Measurements from ENCODE around the gene AGRN. TPM values are rescaled to one million over a fixed set of nuclear protein-coding genes. Genes with fewer than 3 reads are reported as not detected.

The AGRN gene
- total and polyA plus RNA-seq, 5 donors from 2014 or later: 0.06 to 4.2 (median 0.29) TPM; not detected in 1

- Histone ChIP-seq H3K36me3 (ENCODE audit: control insufficient read depth, insufficient read depth, low read length) (no peaks in the 10 kb centered on the region), H3K4me3 (ENCODE audit: low read depth, low read length) (no peak overlapping the region), H3K27ac (ENCODE audit: insufficient read depth, low read length, poor library complexity, severe bottlenecking) (no peak overlapping the region), H3K4me1 (ENCODE audit: control insufficient read depth, insufficient read depth, low read length, poor library complexity, severe bottlenecking) (no peaks in the 10 kb centered on the region), H3K27me3 (ENCODE audit: control insufficient read depth, insufficient read depth, low read length) (no peaks in the 10 kb centered on the region), H3K9me3 (ENCODE audit: control insufficient read depth in 2 of 2, low read length in 2 of 2) (no peaks in the 10 kb centered on the region)
- Mint-ChIP-seq H3K27ac (no peak overlapping the region), H3K9me3 (peaks cover 0 to 1% (median 0%) of the 10 kb centered on the region in 7 donors), H3K36me3 (no peaks in the 10 kb centered on the region), H3K4me3 (no peak overlapping the region), H3K4me1 (peaks cover 0 to 3% (median 0%) of the 10 kb centered on the region in 4 donors), H3K27me3 (no peaks in the 10 kb centered on the region)
- DNase-seq: no peak
- ATAC-seq (ENCODE audit: low read depth in 2 of 2): no peak
Observed at GRCh38 chr1:1046767-1047166, 26.8 kb downstream of the AGRN start.

GRCh38 chr1:1047407-1047806 is 27.5 kb downstream of the AGRN start:
- H3K27ac Mint-ChIP-seq: no peak overlapping the region
- H3K27ac ChIP-seq (ENCODE audit: insufficient read depth, low read length, poor library complexity, severe bottlenecking): no peak overlapping the region
- H3K4me3 ChIP-seq (ENCODE audit: low read depth, low read length): no peak overlapping the region
- no peaks in the 10 kb centered on the region for H3K27me3 ChIP-seq (ENCODE audit: control insufficient read depth, insufficient read depth, low read length)
- H3K36me3 ChIP-seq (ENCODE audit: control insufficient read depth, insufficient read depth, low read length): no peaks in the 10 kb centered on the region
- no peaks in the 10 kb centered on the region for H3K4me1 ChIP-seq (ENCODE audit: control insufficient read depth, insufficient read depth, low read length, poor library complexity, severe bottlenecking)
- H3K9me3 ChIP-seq (ENCODE audit: control insufficient read depth in 2 of 2, low read length in 2 of 2): no peaks in the 10 kb centered on the region
- ATAC-seq (ENCODE audit: low read depth in 2 of 2): no peak
- no peak overlapping the region for H3K4me3 Mint-ChIP-seq
- H3K27me3 Mint-ChIP-seq: no peaks in the 10 kb centered on the region
- H3K4me1 Mint-ChIP-seq: peaks cover 0 to 3% (median 1%) of the 10 kb centered on the region in 4 donors
- no peak for DNase-seq
- H3K9me3 Mint-ChIP-seq: peaks cover 0 to 1% (median 0%) of the 10 kb centered on the region in 7 donors
- no peaks in the 10 kb centered on the region for H3K36me3 Mint-ChIP-seq

GRCh38 chr1:1047963-1048362 is 28.0 kb downstream of the AGRN start:
- no peak overlapping the region for H3K4me3 ChIP-seq (ENCODE audit: low read depth, low read length)
- Mint-ChIP-seq H3K27me3 (no peaks in the 10 kb centered on the region), H3K27ac (no peak overlapping the region), H3K4me1 (peaks cover 0 to 2% (median 1%) of the 10 kb centered on the region in 4 donors), H3K36me3 (no peaks in the 10 kb centered on the region), H3K9me3 (peaks cover 0 to 1% (median 0%) of the 10 kb centered on the region in 7 donors), H3K4me3 (no peak overlapping the region)
- H3K27me3 ChIP-seq (ENCODE audit: control insufficient read depth, insufficient read depth, low read length): no peaks in the 10 kb centered on the region
- no peaks in the 10 kb centered on the region for H3K36me3 ChIP-seq (ENCODE audit: control insufficient read depth, insufficient read depth, low read length)
- no peak overlapping the region for H3K27ac ChIP-seq (ENCODE audit: insufficient read depth, low read length, poor library complexity, severe bottlenecking)
- ATAC-seq (ENCODE audit: low read depth in 2 of 2) (no peak), DNase-seq (no peak)
- H3K9me3 ChIP-seq (ENCODE audit: control insufficient read depth in 2 of 2, low read length in 2 of 2): no peaks in the 10 kb centered on the region
- no peaks in the 10 kb centered on the region for H3K4me1 ChIP-seq (ENCODE audit: control insufficient read depth, insufficient read depth, low read length, poor library complexity, severe bottlenecking)

GRCh38 chr1:1048765-1049164 is 28.8 kb downstream of the AGRN start:
- H3K9me3 Mint-ChIP-seq: peaks cover 0 to 1% (median 0%) of the 10 kb centered on the region in 7 donors
- no peaks in the 10 kb centered on the region for H3K27me3 ChIP-seq (ENCODE audit: control insufficient read depth, insufficient read depth, low read length)
- no peak for DNase-seq
- ATAC-seq (ENCODE audit: low read depth in 2 of 2): no peak
- H3K4me3 Mint-ChIP-seq: no peak overlapping the region
- no peak overlapping the region for H3K27ac ChIP-seq (ENCODE audit: insufficient read depth, low read length, poor library complexity, severe bottlenecking)
- peaks cover 0 to 2% (median 0%) of the 10 kb centered on the region in 4 donors for H3K4me1 Mint-ChIP-seq
- H3K36me3 Mint-ChIP-seq: no peaks in the 10 kb centered on the region
- H3K4me1 ChIP-seq (ENCODE audit: control insufficient read depth, insufficient read depth, low read length, poor library complexity, severe bottlenecking): no peaks in the 10 kb centered on the region
- no peaks in the 10 kb centered on the region for H3K27me3 Mint-ChIP-seq
- no peaks in the 10 kb centered on the region for H3K9me3 ChIP-seq (ENCODE audit: control insufficient read depth in 2 of 2, low read length in 2 of 2)
- H3K36me3 ChIP-seq (ENCODE audit: control insufficient read depth, insufficient read depth, low read length): no peaks in the 10 kb centered on the region
- no peak overlapping the region for H3K4me3 ChIP-seq (ENCODE audit: low read depth, low read length)
- no peak overlapping the region for H3K27ac Mint-ChIP-seq

GRCh38 chr1:1049318-1050165 is 29.6 kb downstream of the AGRN start:
- Histone ChIP-seq H3K27ac (ENCODE audit: insufficient read depth, low read length, poor library complexity, severe bottlenecking) (no peak overlapping the region), H3K9me3 (ENCODE audit: control insufficient read depth in 2 of 2, low read length in 2 of 2) (no peaks in the 10 kb centered on the region), H3K27me3 (ENCODE audit: control insufficient read depth, insufficient read depth, low read length) (no peaks in the 10 kb centered on the region), H3K36me3 (ENCODE audit: control insufficient read depth, insufficient read depth, low read length) (no peaks in the 10 kb centered on the region), H3K4me3 (ENCODE audit: low read depth, low read length) (no peak overlapping the region), H3K4me1 (ENCODE audit: control insufficient read depth, insufficient read depth, low read length, poor library complexity, severe bottlenecking) (no peaks in the 10 kb centered on the region)
- DNase-seq: no peak
- Mint-ChIP-seq H3K4me3 (no peak overlapping the region), H3K9me3 (peaks cover 0 to 1% (median 0%) of the 10 kb centered on the region in 7 donors), H3K4me1 (peaks cover 0 to 2% (median 0%) of the 10 kb centered on the region in 4 donors), H3K36me3 (no peaks in the 10 kb centered on the region), H3K27ac (no peak overlapping the region), H3K27me3 (no peaks in the 10 kb centered on the region)
- ATAC-seq (ENCODE audit: low read depth in 2 of 2): no peak

- DNase-seq (no peak), ATAC-seq (ENCODE audit: low read depth in 2 of 2) (no peak)
- H3K9me3 Mint-ChIP-seq: no peaks in the 10 kb centered on the region
- Histone ChIP-seq H3K36me3 (ENCODE audit: control insufficient read depth, insufficient read depth, low read length) (no peaks in the 10 kb centered on the region), H3K4me1 (ENCODE audit: control insufficient read depth, insufficient read depth, low read length, poor library complexity, severe bottlenecking) (no peaks in the 10 kb centered on the region), H3K27me3 (ENCODE audit: control insufficient read depth, insufficient read depth, low read length) (no peaks in the 10 kb centered on the region), H3K9me3 (ENCODE audit: control insufficient read depth in 2 of 2, low read length in 2 of 2) (no peaks in the 10 kb centered on the region), H3K27ac (ENCODE audit: insufficient read depth, low read length, poor library complexity, severe bottlenecking) (no peak overlapping the region), H3K4me3 (ENCODE audit: low read depth, low read length) (no peak overlapping the region)
- no peaks in the 10 kb centered on the region for H3K27me3 Mint-ChIP-seq
- H3K4me1 Mint-ChIP-seq: peaks cover 0 to 2% (median 0%) of the 10 kb centered on the region in 4 donors
- peak overlapping the region in 1 of 4 donors; percentile 50 for H3K4me3 Mint-ChIP-seq
- H3K27ac Mint-ChIP-seq: peak overlapping the region in 1 of 3 donors; percentile 48
- no peaks in the 10 kb centered on the region for H3K36me3 Mint-ChIP-seq
Observed at GRCh38 chr1:1050577-1051052, 30.7 kb downstream of the AGRN start.

- Histone ChIP-seq H3K27me3 (ENCODE audit: control insufficient read depth, insufficient read depth, low read length) (no peaks in the 10 kb centered on the region), H3K36me3 (ENCODE audit: control insufficient read depth, insufficient read depth, low read length) (no peaks in the 10 kb centered on the region), H3K9me3 (ENCODE audit: control insufficient read depth in 2 of 2, low read length in 2 of 2) (no peaks in the 10 kb centered on the region), H3K4me1 (ENCODE audit: control insufficient read depth, insufficient read depth, low read length, poor library complexity, severe bottlenecking) (no peaks in the 10 kb centered on the region), H3K4me3 (ENCODE audit: low read depth, low read length) (no peak overlapping the region), H3K27ac (ENCODE audit: insufficient read depth, low read length, poor library complexity, severe bottlenecking) (no peak overlapping the region)
- no peak overlapping the region for H3K4me3 Mint-ChIP-seq
- ATAC-seq (ENCODE audit: low read depth in 2 of 2) (no peak), DNase-seq (no peak)
- peaks cover 0 to 2% (median 0%) of the 10 kb centered on the region in 4 donors for H3K4me1 Mint-ChIP-seq
- H3K36me3 Mint-ChIP-seq: no peaks in the 10 kb centered on the region
- no peak overlapping the region for H3K27ac Mint-ChIP-seq
- no peaks in the 10 kb centered on the region for H3K27me3 Mint-ChIP-seq
- H3K9me3 Mint-ChIP-seq: no peaks in the 10 kb centered on the region
Observed at GRCh38 chr1:1051127-1051810, 31.3 kb downstream of the AGRN start.

Measured in CD4-positive, CD25-positive, alpha-beta regulatory T cell (primary cell).